Right lobe of liver (tissue), 4 donors: ENCODE measurements around the gene MYZAP.

ENCODE experiments used
- CTCF ChIP-seq, 4 donors: fragments of 200-600 bp in 3 of 4; fragments of 450-650 bp in 1 of 4; IDR thresholded peaks; one replicate each; pipeline versions ENCODE4 v1.5.1 to v1.8.0; 2016 to 2022; ENCODE audit warnings: antibody characterized with exemption in 4 of 4, mild to moderate bottlenecking in 2 of 4
- POLR2A ChIP-seq: fragments of 450-650 bp; IDR thresholded peaks from one replicate; pipeline ENCODE4 v1.6.1; 2017; ENCODE audit warnings: antibody characterized with exemption, mild to moderate bottlenecking
- donor health status: DM: no; HTN: no; CAD: no.
- donor health status: DM: no; HTN: no; CAD: no.
- donor health status: DM: no; HTN: yes; CAD: no.

DNA sequence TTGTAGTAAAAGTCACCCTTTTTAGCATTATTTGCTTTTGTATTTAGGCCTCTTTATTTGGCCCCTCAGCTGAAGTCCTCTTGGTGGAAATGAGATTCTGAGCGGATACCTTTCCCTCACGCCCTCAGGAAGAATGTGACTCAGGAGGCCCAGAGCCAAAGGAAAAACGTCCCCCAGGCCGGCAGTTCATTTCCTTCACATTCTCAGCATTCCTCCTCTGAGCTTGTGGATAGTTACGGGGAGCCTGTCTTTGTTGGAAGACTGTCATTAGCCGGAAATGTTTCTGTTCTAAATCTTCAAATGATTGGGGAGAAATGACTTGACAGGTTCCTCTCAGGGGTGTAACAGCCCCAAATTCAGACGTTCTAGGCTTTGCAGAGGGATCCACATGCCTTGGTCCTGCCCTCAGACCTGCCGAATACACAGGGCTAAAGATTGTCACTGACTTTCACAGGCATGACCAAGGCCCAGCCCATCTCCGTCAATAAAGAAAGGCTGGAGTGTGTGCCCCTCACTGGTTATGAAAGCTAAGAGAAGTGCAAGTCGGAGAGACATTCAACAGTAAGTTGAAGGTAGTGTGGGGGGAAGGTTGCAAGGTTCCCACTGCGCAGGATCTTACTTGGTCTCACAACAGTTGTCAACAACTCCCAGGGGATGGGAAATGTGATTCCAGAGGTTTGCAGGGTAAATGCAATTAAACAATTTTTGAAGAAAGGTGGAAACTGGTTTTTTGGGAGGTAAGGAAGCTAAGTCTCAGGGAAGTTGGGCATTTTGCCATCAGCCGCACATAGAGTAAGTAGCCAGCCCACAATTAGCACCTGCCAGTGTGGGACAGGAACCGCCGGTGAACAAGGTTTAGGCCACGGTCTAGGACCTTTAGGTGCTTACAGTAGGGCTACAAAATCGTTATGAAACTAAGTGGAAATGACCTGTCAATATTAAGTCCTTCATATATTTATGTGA is 39.7 kb upstream of the MYZAP start:
- TF ChIP-seq POLR2A (no peak), CTCF (IDR thresholded peaks at IDR 0.05) (no peak)
